Measurements from ENCODE around the gene SETD6. TPM values are rescaled to one million over a fixed set of nuclear protein-coding genes. Genes with fewer than 3 reads are reported as not detected.
"Not testable (repeated sequence)": the region's sequence is repeated elsewhere in the genome, so short reads cannot be mapped to it uniquely, and the experiment has no call there.

SETD6 gene, protein sequence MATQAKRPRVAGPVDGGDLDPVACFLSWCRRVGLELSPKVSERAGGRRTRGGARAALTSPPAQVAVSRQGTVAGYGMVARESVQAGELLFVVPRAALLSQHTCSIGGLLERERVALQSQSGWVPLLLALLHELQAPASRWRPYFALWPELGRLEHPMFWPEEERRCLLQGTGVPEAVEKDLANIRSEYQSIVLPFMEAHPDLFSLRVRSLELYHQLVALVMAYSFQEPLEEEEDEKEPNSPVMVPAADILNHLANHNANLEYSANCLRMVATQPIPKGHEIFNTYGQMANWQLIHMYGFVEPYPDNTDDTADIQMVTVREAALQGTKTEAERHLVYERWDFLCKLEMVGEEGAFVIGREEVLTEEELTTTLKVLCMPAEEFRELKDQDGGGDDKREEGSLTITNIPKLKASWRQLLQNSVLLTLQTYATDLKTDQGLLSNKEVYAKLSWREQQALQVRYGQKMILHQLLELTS
- total RNA-seq, result 7.2 and 16.7 TPM in 2 replicates

DNA sequence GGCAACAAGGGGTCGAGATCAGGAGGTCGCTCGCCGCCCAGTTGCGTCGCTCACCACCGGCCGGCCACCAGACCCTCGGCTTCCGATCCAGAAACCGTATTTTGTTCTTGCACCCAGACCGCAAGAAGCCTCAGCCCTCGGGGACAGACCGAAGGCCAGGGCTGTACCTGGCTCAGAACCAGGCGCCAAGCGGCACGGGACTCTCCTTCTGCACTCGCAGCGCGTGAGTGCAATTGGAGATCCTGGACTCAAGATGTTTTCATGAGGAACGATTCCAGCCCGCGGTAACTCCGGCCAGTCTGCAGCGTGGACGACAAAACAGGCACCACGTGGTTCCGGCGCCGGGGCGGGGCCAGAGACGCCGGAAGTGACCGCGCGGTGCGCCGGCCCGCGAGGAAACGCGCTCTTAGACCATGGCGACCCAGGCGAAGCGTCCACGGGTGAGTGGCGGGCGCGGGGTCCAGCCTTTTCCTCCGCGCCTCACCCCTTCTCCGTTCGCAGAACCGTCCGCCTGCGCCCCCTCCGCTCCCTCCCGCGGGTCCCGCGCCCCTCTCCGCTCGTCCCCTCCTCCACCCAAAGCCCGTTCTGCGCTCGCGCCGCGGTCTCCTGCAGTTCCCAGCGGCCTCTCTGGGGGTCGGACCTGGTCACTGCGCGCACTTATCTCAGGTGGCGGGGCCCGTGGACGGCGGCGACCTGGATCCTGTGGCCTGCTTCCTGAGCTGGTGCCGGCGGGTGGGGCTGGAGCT is at the start of gene SETD6:
Gene SETD6, plus strand, starts transcription at position 393 of the 746 bp plus-strand sequence. Its CDS starts 21 bp downstream, at position 414.
- DNase-seq (ENCODE audit: low read depth in 2 of 2), result peak; percentile 65 to 91

DNA sequence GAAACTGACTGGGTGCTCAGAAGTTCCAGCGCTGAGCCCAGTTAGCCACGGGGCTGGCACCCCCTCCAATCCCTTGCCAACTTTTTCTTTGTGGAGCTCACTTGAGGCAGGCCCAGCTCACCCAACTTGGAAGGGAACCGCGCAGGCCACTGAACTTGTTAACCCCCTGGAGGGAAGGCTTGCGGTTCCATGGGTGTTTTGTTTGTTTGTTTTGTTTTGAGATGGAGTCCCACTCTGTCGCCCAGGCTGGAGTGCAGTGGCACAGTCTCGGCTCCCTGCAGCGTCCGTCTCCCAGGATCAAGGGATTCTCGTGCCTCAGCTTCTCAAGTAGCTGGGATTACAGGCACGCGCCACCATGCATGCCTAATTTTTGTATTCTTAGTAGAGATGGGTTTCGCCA is 49.5 kb upstream of the SETD6 start:
- no peak for DNase-seq (ENCODE audit: low read depth in 2 of 2)

DNA sequence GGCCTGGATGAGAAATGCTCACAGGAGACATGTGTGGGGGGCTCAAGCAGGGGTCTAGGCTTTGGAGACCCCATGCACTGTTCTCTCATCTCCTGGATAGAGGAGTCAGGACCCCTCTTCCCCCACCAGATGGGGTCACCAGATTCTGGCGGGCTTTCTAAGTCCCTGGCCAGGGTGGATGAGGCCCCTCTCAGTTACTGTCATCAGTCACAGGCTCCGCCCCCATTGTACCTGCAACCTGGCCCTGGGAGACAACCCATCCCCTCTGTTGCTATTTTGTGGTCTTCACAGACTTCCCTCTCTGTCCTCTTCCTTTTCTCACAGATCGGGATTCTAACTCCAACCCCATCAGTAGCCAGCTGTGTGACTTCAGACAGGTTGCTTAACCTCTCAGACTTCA is 48.9 kb upstream of the SETD6 start:
- no peak for DNase-seq (ENCODE audit: low read depth in 2 of 2)

DNA sequence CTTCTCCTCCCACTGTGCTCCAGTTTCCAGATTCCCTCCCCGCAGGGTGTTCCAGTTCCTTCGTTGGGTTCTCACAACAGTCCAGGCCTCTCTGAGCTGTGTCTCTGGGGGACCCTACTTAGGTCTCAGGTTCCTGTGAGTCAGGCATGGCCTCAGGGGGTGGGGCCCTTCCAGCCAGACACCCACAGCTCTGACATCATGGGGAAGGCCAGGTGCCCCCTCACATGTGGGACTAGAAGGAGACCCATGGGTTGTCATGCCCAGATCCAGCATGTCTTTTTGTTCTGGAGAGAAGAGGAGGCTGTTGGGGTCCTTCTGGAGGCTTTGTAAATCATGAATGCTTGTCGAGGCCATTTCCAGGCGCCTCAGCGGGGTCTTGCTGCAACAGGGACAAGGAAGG is 47.4 kb upstream of the SETD6 start:
- no peak for DNase-seq (ENCODE audit: low read depth in 2 of 2)

DNA sequence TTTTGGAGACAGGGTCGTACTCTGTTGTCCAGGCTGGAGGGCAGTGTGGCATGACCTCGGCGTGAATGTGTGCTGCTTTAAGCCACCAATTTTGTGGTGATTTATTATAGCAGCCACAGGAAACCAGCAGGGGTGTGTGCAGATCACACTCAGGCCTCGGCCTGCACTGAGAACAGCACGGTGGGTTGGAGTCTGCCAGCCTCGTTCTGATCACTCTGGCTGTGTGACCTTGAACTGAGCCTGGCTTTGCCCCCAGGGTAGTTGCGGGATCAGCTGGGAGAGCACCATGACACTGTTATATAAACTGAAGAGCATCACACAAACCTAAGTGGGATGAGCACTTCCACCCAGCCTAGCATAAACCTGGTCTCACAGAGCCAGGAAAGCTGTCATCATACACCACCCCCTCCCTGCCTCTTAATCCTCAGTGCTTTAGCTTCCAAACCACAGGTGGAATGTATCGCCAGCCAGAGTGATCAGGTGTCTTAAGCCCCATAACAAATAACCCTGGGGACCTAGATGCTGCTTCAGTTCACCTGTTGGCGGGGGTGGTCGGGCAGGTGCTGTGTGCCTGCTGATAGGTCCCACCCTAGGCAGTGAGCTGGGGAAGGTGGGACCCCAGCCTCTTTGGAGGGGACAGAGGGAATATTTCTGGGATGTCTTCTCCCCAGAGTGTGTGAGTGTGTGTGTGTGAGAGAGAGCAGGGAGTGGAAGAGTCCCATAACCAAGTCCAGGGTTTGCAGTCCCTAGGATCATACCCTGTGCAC is 43.9 kb upstream of the SETD6 start:
- no peak for DNase-seq (ENCODE audit: low read depth in 2 of 2)

DNA sequence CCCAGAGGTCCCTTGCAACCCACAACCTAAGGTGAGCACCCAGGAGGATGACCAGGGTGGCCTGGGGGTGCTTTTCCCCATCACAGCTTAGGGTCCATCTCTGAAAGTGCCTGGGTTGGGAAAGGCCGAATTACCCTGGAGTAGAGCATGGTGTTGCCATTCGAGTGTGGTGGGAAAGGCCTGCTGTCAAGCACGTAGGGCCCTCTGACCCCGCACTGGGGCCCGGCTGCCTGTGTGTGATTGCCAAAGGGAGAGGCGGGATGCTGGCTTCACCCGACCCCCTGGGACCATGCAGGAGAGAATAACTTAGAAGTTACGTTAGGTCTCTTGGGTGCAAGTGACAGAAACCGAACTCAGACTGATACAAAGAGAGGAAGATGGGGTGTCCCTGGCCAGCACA is 43.1 kb upstream of the SETD6 start:
- DNase-seq (ENCODE audit: low read depth in 2 of 2), result no peak

DNA sequence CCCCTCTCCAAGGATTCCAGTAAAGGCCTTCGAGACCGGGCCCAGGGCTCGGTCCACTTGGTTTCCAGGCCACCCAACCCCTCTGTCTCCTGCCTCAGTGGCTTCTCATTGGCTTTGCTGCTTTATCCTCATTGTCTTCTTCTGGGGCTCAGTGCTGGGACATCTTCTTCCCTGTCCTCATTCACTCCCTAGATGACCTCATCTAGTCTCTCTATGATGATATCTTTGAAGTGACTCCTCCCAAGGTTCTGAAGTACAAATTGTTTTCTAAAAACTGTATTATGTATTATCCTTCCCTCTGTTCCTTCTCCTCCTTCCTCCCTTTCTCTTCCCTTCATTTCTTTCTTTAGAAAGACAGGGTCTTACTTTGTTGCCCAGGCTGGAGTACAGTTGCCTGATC is 42.5 kb upstream of the SETD6 start:
- DNase-seq (ENCODE audit: low read depth in 2 of 2), result no peak

DNA sequence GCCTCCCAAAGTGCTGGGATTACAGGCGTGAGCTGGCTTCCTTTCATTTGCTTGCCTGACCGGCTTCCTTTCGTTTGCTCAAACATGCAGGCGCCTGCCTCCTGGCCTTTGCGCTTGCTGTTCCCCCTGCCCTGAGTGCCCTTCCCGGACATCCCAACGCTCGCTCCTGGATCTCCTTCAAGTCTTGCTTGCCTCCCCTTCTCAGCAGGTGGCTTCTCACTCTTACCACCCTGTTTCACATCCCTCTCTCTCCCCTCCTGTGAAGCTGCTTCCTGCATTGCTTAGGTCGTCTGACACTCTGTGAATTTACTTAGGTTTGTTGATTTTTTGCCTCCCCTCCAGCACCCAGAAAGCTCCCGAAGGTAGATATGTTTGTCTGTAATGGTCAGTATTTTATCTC is 41.0 kb upstream of the SETD6 start:
- peak in 1 of 2 donors; percentile 31 for DNase-seq (ENCODE audit: low read depth in 2 of 2)

DNA sequence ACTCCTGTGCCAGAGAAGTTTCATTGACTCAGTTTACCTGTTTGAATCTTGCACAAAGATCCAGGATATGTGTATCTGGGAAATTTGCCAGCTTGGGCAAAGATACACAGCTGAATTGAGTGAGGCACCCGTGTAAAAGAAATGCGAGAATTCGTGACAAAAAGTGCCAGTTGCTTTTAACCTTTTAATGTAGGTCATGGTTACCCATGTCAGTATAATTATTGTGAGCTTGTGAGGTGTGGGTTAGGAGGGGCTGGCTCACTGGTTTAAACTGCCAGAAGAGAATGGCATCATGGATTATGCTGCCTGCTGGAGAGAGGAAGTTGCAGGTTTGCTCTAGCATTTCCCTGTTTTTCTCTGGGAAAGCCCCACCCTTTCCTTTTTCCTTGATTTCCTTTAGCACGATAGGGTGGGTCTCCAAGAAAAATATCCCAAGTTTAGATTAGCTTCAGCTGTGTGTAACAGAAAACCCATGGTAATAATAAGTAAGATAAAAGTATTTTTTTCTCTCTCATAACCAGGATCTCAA is 40.2 kb upstream of the SETD6 start:
- DNase-seq (ENCODE audit: low read depth in 2 of 2), result peak; percentile 37 to 78

DNA sequence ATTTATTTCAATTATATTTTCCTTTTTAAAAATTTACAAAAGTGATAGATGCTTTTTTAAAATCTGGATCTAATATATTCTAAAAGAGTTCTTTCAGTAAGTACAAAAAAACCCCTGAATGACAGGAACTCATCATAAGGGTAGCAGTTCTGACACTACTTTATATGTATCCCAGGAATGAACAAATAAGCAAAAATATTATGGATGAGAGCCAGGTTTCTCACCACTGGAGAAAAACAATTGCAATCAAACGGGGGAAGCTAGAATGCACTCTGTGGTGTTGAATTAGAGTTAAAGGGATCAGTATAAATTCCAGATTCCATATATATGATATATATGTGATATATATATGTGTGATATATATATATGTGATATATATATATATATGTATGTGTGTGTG is 38.5 kb upstream of the SETD6 start:
- peak; percentile 60 to 71 for DNase-seq (ENCODE audit: low read depth in 2 of 2)

DNA sequence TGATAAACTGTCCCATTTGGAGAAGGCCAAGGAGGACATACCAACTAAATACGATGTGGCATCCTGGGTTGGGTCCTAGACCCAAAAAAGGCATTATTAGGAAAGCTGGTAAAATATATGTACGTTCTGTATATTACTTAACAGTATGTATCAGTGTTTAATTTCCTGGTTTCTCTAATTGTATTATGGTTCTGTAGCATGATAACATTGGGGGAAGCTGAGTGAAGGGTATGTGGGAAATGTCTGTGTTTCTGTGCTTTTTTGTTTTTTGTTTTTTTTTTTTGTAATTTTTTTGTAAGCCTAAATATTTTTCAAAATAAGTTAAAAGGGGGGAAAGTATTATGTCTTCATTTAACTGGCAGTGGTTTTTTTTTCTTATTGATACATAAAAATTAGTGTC is 36.9 kb upstream of the SETD6 start:
- DNase-seq (ENCODE audit: low read depth in 2 of 2), result no peak

DNA sequence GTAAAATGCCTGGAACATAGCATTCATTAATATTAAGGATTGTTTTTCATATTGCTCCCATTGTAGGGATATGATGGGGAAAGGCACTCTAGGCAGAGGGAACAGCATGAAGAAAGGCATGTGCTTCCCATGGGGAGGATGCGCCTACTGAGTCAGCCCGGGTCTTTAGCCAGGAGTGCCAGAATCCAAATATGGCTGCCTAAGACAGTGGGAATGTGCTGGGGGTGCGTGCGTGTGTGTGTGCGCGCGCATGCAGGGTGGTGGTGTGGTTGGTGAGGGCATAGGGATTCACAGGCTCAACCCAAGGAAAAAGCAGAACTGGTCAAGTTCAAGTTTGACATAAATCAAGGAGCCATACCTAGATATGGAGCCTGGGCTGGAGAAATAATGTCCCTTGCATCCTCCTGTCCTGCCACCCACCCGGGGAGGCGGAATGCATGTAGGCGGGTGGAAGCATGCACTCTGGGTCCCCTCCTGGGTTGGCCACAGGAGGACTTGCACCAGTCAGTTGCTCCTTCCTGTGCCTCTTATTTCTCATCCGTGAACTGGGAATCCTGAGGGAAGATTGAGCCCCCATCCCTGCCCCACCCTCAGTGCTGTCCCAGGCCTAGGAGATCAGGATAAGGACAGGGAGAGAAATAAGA is 34.0 kb upstream of the SETD6 start:
- DNase-seq (ENCODE audit: low read depth in 2 of 2), result no peak

DNA sequence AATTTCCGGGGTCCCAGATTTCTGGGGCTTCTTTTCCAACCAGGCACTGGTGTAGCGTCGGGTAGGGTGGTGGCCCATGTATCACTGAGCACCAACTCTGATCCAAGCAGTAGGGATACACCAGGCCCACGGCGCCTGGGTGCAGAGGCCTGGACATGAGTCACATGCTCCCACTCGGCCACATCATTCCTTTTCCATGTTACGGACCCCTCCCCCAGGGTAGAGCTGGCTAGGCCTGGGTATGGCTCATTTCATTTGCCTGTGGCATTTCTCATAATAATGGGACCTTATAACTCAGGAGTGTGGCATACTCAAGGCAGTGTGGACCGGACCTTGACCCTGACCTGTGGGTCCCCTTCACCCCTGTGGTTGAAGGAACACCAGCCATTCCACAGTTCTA is 33.4 kb upstream of the SETD6 start:
- no peak for DNase-seq (ENCODE audit: low read depth in 2 of 2)

DNA sequence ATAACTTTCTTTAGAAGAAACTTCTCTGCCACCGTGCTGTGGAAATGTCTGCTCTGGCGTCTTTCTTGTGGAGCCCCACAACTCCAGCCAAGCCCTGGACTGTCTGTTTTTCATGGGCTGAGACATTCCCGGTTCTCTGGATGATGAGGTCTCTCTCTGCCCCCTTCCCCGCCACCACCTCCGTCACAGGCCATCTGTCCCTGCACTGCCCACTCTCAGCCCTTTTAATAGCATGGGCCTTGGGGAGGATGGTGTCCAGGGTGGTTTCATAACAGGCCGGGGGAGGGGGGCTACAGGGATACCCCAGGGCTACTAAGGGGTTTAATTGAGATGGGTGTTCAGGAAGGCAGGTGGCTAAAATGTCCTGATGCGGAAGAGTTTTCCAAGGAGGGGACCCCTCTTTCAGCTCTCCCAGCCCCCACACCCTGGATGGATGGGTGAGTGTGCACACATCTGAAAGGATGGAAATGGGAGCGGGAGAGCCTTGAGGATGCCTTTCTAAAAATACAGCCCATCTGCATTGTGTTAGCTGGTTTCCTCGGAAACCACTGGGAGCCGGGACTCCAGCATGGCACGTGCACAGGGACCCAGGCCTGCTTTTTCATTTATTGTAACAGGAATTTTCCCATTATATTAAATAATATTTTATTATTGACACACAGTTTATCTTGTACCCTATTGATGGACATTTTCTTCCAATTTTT is 30.0 kb upstream of the SETD6 start:
- DNase-seq (ENCODE audit: low read depth in 2 of 2), result no peak

DNA sequence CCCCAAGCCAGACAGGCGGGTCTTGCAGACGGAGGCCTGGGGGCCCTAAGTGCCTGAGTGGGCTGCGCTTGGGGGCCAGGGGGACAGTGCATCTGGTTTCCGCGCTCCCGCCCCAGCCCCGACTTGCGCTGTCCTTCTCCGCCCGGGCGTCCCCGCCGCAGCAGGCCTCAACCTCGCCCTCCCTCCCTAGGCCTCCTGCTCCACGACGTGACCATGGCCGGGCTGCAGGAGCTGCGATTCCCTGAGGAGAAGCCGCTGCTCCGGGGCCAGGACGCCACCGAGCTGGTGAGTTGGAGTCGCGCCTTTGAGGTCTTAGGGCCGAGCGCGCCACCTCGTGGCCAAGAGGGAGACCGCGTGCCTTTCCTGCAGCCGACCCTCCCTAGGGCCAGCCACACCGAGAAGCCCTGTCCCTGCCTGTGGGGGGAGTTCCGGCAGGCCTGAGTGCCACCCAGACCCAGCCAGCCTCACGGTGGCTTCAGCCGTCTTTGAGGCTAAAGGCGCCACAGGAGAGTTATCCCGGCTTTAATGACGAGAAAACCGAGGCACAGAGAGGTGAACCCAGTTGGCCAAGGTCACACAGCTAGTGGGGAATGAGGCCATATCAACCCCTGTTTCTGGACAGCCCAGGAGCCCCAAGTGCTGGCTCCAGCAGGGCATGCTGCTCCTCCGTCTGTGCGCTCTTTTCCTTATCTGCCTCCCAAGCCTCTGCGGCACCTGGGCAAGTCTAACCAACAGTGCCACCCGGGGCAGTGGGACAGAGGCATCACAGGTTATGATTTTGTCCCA is 27.6 kb upstream of the SETD6 start:
- peak; percentile 48 to 82 for DNase-seq (ENCODE audit: low read depth in 2 of 2)

DNA sequence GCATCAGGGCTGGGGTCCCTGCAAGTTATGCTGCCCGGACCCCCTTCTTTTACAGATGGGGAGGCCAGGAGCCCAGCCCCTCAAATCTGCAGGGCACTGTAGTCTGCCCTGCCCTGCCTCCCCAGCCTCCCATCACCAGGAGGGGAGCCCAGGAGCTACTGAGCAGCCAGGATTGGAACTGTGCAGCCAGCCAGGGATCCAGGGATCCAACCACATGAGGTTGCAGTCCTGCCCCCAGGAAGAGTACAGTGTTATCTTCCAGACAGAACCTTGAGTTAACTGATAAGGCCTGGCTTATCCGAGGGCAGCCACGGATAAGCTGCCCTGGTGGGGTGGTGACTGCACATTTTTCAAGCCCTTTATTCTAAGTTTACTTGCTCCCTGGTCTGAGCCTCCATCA is 26.8 kb upstream of the SETD6 start:
- no peak for DNase-seq (ENCODE audit: low read depth in 2 of 2)

DNA sequence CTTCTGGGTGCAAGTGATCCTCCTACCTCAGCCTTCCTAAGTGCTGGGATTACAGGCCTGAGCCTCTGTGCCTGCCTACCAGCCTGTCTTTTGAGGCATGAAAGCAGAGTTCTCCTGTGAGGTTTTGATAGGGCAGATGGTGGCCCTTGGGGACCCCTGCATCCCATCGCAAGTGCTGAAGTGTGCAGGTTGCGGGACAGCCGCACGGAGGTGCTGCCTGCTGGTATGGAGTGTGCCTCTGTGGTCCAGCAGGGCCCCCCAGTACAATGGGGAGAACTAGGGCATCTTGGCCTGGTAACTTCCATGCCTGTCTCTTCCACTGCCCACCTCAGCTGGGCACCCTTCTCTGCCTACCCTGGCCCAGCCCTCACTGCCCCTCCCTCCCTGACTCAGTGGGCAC is 25.3 kb upstream of the SETD6 start:
- DNase-seq (ENCODE audit: low read depth in 2 of 2), result no peak

DNA sequence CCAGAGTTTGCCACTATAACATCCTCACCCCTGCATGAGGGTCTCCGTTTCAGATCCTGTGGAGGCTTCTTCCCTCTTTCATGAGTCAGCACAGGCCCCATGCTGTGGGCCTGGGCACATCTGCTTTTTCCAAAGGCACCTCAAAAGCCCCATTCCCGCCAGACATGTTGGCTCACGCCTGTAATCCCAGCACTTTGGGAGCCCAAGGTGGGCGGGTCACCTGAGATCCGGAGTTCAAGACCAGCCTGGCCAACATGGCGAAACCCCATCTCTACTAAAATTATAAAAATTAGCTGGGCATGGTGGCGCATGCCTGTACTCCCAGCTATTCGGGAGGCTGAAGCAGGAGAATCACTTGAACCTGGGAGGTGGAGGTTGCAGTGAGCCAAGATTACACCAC is 24.8 kb upstream of the SETD6 start:
- not testable (repeated sequence) for DNase-seq (ENCODE audit: low read depth in 2 of 2)

DNA sequence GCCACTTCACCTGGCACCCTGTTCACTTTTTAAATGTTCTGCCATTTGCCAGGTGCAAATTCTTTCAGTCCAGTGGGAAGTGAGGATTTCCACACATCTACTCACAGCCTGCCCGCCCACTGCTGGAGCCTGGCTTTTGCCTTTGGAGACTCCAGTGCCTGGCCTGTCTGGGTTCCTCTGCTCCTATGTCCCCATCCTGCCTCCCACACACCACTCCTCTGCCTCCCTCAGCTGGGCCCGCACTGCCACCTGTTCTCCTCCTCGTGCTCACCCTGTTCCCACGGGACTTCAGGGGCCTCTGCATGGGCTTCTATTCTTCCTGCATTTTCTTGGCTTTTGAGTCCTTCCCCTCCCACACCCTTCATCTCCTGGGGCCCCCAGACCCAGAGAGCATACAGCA is 23.3 kb upstream of the SETD6 start:
- no peak for DNase-seq (ENCODE audit: low read depth in 2 of 2)

DNA sequence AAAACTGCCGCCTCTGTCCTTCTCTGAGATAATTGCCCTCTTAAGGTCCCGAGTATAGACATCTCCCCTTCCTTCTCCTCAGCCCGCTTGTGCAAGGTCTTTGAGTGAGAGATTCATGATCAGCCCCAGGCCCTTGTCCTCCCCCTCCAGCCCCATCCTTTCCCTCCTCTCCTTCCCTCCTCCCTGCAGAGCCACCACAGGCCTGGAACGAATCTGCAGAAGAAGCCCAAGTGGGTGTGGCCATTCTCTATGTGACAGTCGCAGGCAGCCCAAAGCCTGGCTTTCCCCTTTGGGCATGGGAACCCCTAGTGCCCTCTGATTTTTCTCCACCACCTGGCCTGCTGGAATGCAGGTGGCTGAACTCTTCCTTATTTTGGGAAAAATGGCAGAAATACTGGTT is 22.6 kb upstream of the SETD6 start:
- DNase-seq (ENCODE audit: low read depth in 2 of 2), result no peak

All from dermis microvascular lymphatic vessel endothelial cell (primary cell).